ENCODE results near the gene ZNF581.
A peak's percentile ranks its signal among the peaks of the same experiment; 100 is the strongest.

ZNF581 gene

GRCh38 chr19:55679343-55680257 is 36.2 kb downstream of the ZNF581 start:
- no peak for DNase-seq (ENCODE audit: low read depth, low spot score)

DNA sequence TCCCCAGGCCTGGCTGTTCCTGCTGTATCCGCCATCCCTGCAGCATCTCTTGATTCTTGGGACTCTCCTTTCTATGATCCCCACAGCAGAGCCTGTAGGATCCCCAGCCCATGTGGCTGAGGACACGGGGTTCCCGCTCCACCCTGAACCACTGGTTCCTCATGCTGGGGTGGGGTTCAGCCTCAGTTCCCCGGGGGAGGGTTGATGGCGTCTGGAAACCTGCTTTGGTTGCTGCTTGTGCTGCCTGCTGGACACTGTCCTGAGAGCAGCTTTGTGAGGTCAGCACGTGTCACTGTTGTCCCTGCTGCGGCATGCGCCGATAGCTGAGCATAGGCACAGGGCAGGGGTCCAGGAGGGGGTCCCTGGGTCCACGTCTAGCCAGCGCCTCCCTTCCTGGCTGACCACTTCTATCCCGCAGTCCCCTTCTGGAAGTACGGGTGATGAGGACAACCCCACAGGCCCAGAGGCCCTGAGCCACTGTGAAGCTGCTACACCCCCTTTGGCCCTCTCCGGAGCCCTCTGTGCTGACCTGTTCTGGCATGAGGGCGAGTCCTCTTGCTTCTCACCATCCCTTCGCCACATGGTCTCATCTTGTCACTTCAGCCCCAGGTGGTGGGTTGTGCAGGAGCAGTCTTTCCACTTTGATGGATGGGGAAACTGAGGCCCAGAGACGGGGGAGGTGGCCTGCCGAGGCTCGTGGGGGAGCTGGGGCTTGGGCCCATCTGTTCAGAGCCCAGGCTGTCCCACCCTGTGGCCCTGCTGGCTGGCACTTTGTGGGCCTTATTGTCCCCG is 37.1 kb downstream of the ZNF581 start:
- no peak for DNase-seq (ENCODE audit: low read depth, low spot score)

DNA sequence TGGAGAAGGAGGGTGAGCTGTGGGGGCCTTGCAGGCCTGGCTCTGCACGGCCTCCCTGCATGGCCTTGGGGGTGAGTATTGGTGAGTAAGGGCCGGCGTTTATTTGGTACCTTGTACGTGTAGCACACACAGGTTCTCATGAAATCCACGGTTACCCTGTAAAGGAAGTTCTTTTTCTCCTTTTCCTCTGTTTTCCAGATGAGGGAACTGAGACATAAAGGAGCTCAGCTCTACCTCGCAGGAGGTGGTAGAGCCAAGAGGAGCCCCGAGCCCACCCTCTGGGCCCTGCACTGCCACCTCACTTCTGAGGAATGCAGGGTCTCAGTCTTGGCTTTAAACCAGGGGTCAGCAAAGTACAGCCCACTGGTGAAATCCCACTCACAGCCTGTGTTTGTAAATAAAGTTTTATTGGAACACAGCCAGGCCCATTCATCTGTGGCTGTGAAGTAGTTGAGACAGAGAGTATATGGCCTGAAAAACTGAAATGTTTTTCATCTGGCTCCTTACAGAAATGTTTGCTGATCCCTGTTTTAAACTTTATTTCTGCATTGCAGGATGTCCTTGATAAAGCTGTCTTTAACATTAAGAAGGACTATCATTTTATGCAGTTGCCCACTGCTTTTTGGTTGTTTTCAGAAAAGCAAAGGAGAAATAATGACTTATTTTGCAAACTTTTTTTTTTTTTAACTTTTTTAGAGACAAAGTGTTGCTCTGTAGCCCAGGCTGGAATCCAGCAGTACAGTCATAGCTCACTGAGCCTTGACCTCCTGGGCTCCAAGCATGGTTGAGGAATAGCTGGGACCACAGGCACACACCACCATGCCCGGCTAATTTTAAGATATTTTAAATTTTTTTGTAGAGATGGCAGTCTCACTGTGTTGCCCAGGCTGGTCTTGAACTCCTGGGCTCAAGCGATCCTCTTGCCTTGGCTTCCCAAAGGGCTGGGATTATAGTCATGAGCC is 38.0 kb downstream of the ZNF581 start:
- peak; percentile 42 for DNase-seq (ENCODE audit: low read depth, low spot score)

- DNase-seq (ENCODE audit: low read depth, low spot score) = no peak
These were observed 40.2 kb downstream of the ZNF581 start for GRCh38 chr19:55683449-55684261.

- DNase-seq (ENCODE audit: low read depth, low spot score) = no peak
These were observed 41.7 kb downstream of the ZNF581 start for GRCh38 chr19:55684946-55685681.

DNA sequence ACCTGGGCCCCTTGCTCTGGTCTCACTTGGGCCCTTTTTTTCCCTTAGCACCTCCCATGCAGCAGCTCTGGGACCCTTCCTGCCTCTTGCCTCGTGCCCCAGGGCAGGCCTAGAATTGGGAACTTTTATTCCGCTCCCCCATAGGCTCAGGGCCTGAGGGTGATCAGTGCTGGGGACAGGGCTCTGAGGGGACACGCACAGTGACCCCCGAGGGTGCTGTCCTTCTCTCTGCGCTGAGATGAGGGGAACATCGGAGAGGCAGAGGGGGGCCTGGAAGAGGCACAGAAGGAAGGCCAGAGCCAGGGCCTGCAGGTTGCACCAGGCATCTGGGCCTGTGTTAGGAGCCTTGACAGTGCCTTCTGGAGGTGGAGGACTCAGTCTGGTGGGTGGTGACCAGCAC is 42.3 kb downstream of the ZNF581 start:
- no peak for DNase-seq (ENCODE audit: low read depth, low spot score)

DNA sequence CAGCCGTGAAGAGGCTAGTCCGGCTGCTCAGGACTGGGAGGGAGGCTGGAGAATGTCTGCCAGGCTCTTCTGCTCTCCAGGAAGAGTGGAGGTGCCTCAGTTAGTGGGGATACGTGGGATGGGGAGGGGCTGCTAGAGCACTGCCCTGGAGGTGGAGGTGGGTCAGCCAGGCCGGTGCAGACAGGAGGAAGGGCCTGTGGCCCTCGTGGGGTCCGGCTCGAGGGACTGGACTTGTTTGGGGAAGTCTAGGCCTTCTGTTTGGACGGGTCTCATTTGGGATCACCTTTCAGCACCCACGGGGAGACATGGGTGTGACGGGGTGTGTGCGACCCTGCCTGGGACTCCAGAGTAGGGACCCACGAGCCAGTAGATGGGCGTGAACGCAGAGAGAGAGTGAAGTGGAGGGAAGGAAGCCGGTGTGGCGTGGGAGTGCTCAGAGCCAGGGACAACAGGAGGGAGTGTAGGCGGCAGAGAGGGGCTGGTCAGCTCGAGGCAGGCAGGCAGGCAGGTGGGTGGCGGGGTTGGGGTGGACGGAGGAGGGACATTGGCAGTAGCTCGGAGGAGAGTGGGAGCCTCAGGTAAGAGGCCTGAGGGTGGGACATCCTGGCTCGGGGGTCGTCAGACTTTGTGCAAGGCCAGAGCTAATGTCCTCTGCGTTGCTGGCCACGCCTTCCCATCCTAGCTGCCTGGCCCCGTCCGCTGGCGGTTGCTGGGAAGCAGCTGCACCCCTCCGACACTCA is 43.0 kb downstream of the ZNF581 start:
- DNase-seq (ENCODE audit: low read depth, low spot score) = no peak

GRCh38 chr19:55687281-55688201 is 44.1 kb downstream of the ZNF581 start:
- DNase-seq (ENCODE audit: low read depth, low spot score) = no peak

GRCh38 chr19:55688422-55689218 is 45.2 kb downstream of the ZNF581 start:
- no peak for DNase-seq (ENCODE audit: low read depth, low spot score)

DNA sequence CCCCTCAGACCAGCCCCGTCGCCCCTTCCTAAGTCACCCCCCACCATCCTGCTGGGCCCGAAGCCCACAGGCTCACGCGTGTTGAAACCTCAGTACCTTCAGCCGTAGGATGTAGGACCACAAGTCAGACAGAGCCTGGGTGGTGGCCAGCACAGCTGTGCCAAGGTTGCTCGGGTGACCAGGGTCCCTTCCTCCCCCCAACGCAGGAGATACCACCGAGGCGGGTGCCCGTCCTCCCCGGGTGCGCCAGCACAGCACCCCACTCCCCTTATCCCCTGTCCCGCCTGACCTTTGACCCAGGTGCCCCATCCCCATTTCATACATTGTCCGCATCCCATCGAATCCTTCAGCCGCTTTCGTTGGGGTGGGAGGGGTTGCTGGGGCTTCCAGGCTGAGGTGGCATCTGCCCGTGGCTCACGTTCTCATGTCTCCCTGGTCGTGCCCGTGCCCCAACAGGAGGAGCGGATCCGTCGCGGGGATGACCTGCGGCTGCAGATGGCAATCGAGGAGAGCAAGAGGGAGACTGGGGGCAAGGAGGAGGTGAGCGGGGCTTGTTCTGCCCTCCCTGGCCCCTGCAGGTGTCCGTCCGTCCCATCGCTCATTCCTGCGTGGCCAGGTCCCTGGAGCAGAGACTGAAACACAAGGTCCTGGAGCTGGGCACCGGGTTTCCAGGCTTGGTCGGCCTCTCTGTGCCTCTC is 46.1 kb downstream of the ZNF581 start:
- no peak for DNase-seq (ENCODE audit: low read depth, low spot score)

- no peak for DNase-seq (ENCODE audit: low read depth, low spot score)
These were observed 46.8 kb downstream of the ZNF581 start for GRCh38 chr19:55690109-55690768.

DNA sequence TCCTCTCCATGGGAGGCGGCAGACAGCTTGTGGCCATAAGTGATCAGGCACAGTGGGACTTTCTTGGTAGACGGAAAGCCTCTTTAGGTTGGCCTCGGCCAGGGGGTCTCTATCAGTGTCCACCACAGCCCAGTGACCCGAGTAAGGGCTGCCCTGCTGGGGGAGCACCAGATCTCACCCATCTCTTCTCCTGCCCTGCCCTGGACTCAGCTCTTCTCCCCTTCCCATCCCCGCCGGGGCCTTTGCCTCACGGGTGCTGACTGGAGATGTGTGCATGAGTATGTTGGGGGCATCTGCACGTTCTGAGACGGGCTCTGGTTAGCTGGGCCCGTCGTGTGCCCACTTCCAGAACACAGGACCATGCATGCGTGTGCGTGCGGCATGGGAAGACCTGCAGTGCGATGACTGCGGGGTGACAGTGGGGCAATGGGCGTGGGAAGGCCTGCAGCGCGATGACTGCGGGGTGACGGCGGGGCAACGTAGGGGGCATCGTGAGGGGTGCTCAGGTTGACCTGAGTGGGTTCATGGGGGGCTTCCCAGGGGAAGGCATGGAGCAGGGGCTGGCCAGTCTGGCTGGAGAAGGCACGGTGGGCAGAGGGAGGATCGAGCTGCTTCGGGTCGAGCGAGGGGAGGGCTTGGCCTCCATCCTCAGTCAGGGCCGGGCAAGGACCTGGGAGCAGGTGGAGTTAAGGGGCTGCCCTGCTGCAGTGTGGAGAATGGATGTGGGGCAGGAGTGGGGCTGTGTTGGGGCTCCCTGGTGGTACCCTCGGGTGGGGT is 47.5 kb downstream of the ZNF581 start:
- DNase-seq (ENCODE audit: low read depth, low spot score) = no peak

DNA sequence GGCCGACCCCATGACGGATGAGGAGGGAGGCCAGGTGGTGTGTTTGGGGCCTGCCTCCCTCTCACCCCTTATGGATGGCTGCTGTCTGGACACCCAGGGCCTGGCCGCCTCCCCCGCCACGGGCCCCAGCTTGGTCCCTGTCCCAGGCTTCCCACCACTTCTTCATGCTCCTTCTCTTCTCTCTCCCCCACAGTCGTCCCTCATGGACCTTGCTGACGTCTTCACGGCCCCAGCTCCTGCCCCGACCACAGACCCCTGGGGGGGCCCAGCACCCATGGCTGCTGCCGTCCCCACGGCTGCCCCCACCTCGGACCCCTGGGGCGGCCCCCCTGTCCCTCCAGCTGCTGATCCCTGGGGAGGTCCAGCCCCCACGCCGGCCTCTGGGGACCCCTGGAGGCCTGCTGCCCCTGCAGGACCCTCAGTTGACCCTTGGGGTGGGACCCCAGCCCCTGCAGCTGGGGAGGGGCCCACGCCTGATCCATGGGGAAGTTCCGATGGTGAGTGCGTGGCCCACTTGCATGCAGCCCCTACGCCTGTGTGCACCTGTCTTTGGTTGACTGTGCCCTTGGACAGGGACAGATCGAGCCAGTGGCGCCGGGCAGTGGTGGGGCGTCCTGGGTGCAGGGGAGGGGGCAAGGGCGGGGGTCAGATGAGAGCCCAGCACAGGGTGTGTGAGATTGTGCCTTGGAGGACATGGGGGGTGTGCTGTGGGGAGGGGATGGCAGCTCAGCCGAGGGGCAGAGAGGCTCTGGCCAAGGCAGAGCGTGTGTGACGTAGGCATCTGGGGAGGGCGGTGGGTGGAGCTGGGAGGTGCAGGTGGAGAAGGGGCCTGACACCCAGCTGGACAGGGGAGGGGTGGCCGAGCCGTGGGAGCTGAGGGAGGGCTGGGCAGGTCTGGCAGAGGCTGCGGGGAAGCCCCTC is 48.4 kb downstream of the ZNF581 start:
- no peak for DNase-seq (ENCODE audit: low read depth, low spot score)

- no peak for DNase-seq (ENCODE audit: low read depth, low spot score)
These were observed 49.2 kb downstream of the ZNF581 start for GRCh38 chr19:55692681-55693081.
